Sigmoid colon (tissue), 4 donors: ENCODE data around the gene MIDN.
A peak's percentile ranks its signal among the peaks of the same experiment; 100 is the strongest.

Experiments
- CTCF ChIP-seq, 4 experiments: fragments of 450-650 bp in 3 of 4; fragments of 200-600 bp in 1 of 4; IDR thresholded peaks; one replicate each; pipeline ENCODE4 v1.5.1; 2016 to 2019; ENCODE audit warnings: antibody characterized with exemption in 4 of 4, mild to moderate bottlenecking in 3 of 4, moderate library complexity in 2 of 4
- EP300 ChIP-seq, 4 donors: sonication (generic); formaldehyde crosslinking; IDR thresholded peaks; one replicate each; pipeline ENCODE4 v1.6.1; 2017; ENCODE audit warnings: antibody characterized with exemption in 4 of 4
- POLR2A ChIP-seq, 2 donors: fragments of 450-650 bp; IDR thresholded peaks; one replicate each; pipeline ENCODE4 v1.6.1; 2016; ENCODE audit warnings: antibody characterized with exemption in 2 of 2, mild to moderate bottlenecking in 2 of 2, moderate library complexity in 2 of 2

GRCh38 chr19:1248786-1249297 lies 459 bp downstream of the MIDN start:
- no peak for TF ChIP-seq POLR2A (IDR thresholded peaks at IDR 0.05)
- TF ChIP-seq EP300 (IDR thresholded peaks at IDR 0.05), result no peak
- TF ChIP-seq CTCF (IDR thresholded peaks at IDR 0.05), result peak; percentile 55 to 86 (median 62)
